Measurements from ENCODE around the gene CCDC186.
A peak's percentile ranks its signal among the peaks of the same experiment; 100 is the strongest.

Gene CCDC186

DNA sequence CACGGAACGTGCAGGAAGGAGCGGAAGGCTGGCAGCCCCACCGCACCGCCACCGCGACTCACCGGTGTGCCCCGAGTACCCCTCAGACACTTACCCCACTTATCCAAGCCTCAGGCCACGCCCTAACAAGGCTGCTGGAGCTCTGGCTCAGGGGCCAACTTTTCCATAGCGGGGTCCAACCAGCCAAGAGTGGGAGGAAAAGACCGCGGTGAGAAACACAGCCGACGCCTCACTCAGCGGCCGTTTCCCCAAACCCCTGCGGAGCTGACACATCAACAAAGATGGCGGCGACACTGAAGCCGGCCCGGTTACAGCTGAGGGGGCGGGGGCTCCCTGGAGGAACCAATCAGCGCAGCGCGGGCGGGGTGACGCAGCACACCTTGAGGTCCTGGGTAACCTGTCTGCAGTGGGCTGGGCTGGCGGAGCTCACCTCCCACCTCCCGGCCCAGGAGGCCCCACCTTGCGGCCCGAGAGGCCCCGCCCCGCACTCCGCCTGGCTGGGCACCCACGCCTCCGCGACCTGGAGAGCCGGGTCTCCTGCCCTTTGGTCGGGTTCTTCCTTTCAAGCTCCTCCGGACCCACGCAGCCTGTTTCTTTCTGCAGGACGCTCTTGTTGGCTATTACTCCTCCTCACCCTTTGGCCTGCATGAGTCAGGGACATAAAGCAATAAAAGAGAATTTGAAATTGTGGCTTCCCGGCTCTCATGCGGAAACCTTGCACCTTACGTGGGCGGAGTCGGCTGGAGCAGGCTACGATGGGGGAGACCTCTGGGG lies at the start of gene CCDC186:
Gene CCDC186 (minus strand): TSS at position 283 of the 774 bp plus-strand sequence. CDS start 10,935 bp downstream, outside the sequence.
- peak; percentile 92 to 96 for DNase-seq (ENCODE audit: low read depth in 2 of 2, low spot score in 1 of 2)

DNA sequence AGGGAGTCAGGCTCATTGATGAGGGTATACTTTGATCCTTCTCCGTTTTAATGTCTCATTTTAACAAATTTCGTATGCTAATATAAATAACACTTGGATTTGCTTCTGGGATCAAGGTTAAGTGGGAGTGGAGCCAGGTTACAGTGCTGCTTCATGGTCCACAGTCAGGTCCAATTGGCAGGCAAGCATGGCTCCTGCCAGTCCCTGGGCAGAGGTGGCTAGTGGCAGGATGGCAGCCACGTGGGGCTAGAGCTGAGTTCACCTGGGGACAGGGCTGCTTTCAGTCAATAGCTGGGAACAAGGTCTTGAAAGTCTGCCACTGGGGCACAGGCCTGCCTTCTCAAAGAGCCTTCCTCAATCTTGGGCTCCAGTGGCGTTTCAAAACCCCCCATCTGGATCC lies 49.1 kb upstream of the CCDC186 start:
- DNase-seq (ENCODE audit: low read depth in 2 of 2, low spot score in 1 of 2): no peak

DNA sequence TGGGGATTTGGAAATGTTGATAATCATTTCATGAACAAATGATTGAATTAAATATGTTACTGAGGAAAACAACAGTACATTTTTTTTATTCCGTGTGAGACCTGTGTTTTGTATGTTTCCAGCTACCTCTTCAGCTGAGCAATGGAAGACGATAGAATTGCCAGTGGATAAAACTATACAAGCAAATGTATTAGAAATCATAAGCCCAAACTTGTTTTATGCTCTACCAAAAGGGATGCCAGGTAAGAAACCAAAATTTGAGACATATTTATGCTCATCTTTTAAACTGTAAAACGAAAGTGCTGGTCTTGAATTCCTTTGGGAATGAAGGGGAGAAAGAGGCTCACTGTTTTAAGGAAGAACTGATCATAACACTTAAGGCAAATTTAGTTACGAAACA lies 47.2 kb upstream of the CCDC186 start:
- DNase-seq (ENCODE audit: low read depth in 2 of 2, low spot score in 1 of 2): no peak

DNA sequence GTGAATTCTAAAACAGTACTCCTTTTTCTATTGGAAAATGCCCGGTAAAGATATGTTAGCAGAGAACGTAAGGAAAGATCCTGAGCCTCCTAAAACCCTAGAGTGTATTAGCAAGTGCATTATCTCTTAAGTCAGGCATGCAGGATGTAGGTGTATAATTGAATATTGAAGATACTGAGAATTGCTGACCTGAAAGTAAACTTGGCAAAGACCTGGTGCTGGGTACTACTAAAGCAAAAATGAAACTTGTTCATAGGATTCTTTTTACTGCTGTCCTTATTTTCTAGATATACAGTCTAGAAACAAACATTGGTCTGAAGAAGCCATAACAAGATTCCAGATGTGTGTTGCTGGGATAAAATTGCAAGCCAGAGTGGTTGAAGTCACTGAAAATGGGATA lies 46.3 kb upstream of the CCDC186 start:
- DNase-seq (ENCODE audit: low read depth in 2 of 2, low spot score in 1 of 2): no peak

DNA sequence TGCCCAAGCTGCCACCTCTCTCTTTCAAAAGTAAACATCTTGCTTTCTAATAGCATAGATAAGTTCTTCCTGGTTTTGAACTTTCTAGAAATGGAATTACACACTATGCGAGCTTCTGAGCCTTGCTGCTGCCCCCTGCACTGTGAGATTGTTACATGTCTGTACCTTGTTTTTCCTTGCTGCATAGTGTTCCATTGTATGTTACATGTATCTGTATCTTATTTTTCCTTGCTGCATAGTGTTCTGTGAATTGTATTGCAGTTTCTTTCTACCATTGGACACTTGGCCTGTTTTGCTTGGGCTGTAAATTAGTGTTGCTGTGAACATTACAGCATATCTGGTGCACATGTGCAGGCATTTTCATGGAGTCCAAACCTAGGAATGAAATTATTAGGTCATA lies 41.0 kb upstream of the CCDC186 start:
- DNase-seq (ENCODE audit: low read depth in 2 of 2, low spot score in 1 of 2): no peak

DNA sequence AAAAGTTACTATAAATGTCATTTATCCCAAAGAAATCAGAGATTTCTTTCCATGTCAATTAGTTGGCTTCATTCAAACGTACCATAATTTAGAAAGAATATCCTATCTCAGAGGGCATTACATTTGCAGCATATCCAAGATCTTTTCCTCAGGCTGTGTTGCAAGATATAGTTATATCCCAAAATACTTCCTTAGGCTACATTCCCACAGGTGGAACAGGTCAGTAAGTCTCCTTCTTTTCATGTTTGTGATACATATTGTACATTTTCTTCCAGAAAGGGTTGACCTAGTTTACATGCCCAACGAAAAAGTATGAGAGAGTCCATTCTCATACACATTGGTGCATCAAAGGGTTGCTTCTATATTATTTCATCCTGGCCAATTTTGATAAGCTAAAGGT lies 38.1 kb upstream of the CCDC186 start:
- DNase-seq (ENCODE audit: low read depth in 2 of 2, low spot score in 1 of 2): no peak

DNA sequence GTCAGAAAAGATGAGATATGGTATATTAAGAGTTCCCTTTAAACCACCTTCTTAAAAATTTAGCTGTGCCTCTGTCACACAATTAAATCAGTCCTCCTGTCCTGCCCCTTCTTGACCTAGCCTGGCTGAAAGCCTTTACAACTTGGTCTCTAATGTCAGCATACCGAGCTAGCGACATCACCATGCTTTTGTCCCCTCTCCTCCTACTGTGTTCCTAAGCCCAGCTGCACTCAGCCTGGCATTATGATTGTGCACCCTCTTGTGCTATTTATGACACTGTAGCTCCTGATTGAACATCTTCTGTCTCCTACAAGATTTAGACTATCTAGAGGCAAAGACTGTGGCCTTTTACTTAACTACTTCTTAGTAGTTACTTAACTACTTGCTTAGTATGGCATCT lies 34.3 kb upstream of the CCDC186 start:
- DNase-seq (ENCODE audit: low read depth in 2 of 2, low spot score in 1 of 2): no peak

DNA sequence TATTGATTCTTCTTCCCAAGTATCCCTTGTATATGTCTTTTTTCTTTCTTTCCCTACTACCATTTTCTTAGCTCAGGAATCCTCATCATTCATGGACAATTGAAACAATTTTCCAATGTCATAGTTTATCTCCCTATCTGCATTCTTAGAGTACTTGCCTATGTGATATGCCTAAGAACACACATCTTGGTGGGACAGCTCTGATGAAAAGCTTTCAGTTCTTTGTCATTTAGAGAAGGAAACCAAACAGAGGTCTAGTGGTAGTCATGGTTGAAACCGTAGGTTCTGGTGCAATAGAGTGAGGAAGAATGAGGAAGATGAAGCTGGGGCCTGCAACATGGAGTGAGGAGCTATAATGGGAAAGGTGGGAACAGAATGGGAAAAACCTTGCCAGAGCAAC lies 33.3 kb upstream of the CCDC186 start:
- no peak for DNase-seq (ENCODE audit: low read depth in 2 of 2, low spot score in 1 of 2)

DNA sequence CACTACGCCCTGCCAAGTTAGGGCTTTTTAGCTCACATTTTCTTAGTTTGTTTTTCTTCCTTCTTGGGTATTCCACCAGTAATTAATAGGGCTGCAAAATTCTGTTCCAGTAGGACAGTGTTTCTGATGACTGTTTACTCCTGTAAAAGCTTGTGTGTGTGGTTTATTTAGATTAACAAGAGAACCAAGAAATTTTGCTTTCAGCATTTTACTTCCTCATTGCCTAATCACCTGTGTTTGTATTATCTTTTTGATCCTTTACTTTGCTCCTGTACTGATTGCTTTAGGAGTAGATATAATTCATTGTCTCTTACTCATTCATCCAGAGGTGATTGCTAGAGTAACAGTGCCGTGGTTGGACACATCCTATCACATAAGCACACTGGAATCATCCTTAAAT lies 32.9 kb upstream of the CCDC186 start:
- DNase-seq (ENCODE audit: low read depth in 2 of 2, low spot score in 1 of 2): no peak

DNA sequence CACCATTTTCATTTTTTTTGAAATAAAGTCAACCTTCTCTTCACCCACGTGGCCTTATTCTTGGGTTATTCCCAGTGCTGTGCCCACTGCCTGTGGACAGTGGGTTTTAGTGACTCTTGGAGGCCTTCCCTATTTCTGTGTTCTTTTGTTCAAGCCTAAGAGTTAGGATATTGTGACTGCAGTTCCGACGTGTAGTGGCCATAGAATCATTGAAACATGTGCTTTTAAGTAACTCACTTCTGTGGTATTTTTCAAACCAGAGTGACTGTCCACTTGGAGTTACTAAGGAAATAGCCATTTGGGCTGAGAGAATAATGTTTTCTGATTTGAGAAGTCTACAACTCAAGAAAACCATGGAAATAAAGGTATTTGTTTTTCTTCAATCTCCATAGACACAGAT lies 28.8 kb upstream of the CCDC186 start:
- no peak for DNase-seq (ENCODE audit: low read depth in 2 of 2, low spot score in 1 of 2)

DNA sequence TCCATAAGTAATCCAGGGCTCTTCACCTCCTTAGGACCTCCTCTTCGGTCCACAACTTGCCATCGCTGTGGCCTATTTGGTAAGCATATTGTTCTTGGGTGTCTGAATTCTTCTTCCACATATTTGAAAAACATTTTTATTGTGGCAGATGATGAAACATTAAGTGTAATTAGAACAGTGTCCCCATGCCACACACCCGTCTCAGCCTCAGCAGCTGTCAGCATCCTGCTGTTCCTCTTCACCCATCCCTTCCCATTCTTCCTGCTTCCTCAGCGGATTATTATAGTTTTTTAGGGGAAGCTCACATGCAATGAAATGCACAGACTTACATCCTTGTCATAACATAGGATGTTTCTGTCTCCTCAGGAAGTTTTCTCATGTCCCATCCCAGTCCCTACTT lies 25.2 kb upstream of the CCDC186 start:
- DNase-seq (ENCODE audit: low read depth in 2 of 2, low spot score in 1 of 2): no peak

DNA sequence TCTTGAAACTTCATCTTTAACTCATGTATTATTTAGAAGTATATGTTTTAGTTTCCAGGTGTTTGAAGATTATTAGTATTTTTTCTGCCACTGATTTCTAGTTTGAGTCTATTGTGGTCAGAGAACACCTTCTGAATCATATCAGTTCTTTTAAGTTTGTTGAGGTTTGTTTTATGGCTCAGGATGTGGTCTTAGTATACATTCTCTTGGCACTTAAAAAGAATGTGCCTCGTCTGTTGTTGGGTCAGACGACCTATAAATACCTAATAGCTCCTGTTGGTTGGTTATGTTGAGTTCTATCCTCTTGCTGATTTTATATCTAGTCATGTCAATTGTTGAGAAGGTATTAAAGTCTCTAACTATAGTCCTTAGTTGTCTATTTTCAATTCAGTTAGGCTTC lies 21.1 kb upstream of the CCDC186 start:
- no peak for DNase-seq (ENCODE audit: low read depth in 2 of 2, low spot score in 1 of 2)

DNA sequence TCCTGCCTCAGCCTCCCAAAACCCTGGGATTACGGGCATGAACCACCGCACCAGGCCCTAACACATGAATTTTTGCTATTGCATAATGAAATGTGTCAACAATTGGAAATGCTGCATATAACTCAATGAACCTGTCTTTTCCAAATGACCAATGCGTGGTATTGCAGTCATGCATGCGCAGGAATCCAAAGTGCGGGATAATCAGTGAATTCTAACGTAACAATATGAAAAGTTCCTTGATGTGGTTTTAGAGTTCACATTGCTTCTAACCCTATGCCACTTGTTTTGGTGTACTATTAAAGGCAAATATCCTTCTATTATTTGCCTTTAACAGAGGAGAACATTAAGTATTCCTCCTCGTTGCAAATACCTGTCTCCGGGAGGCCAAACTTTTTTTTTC lies 15.7 kb upstream of the CCDC186 start:
- DNase-seq (ENCODE audit: low read depth in 2 of 2, low spot score in 1 of 2): no peak

DNA sequence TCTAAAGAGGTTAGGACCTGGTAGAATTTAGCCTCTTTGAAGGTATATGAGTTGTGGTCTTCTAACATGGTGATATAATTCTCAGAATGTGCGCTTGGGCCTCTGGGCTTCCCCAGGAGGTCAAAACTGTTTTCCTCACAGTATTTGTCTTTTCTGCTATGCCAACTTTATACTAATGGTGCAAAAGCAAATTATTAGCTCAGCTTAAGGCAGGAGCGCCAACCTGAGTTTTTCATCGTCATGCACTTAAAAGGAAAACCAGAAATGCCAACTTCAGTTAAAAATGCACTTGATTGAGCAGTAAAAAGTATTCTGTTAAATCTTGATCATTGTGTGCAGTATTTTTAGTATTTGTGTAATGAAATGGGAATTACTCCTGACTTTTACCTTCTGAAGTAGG lies 14.9 kb upstream of the CCDC186 start:
- no peak for DNase-seq (ENCODE audit: low read depth in 2 of 2, low spot score in 1 of 2)

DNA sequence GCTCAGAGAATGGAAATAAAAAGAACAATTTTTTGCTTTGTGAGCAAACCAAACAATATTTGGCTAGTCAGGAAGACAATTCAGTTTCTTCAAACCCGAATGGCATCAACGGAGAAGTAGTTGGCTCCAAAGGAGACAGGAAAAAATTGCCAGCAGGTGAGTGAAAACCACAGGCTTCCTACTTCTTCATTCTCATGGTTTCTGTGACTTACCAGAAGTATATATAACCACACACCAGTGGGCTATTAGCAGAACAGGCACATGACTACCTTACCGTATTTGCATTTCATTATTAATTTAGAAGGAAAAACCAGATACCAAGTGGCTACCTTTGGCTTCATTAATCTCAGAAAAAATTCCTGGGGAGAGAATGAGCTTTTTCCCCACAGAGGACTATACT lies 14.0 kb upstream of the CCDC186 start:
- DNase-seq (ENCODE audit: low read depth in 2 of 2, low spot score in 1 of 2): no peak

DNA sequence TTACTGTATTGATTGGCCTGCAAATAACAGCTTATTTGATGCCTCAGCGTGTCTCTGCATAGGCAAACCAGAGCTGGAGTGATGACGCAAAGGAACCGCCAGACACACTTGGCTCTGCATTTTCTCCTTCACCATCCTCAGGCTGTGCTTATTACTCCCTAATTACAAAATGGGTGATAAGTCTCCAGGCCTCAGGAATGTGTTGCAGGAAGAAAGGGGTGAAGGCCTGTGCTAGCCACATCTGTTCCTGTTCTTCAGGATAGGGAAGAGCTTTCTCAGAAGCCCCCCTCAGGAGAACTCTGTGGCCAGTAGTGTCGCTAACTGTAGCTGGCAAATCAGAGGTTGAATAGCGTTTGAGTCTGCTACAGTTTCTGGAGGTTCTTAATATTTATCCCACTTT lies 10.3 kb upstream of the CCDC186 start:
- no peak for DNase-seq (ENCODE audit: low read depth in 2 of 2, low spot score in 1 of 2)

DNA sequence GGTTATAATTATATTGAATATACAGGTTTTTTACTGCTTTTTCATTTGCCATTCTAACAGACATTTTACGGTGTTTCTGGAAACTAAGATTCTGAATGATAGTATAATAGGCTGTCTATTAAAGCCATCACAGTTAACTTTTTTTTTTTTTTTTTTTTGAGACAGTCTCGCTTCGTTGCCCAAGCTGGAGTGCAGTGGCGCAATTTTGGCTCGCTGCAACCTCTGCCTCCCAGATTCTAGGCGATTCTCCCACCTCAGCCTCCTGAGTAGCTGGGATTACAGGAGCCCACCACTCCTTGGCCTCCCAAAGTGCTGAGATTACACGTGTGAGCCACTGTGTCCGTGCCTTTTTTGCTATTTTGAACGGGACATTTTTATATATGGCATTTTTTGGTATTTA lies 9.6 kb upstream of the CCDC186 start:
- DNase-seq (ENCODE audit: low read depth in 2 of 2, low spot score in 1 of 2): no peak

DNA sequence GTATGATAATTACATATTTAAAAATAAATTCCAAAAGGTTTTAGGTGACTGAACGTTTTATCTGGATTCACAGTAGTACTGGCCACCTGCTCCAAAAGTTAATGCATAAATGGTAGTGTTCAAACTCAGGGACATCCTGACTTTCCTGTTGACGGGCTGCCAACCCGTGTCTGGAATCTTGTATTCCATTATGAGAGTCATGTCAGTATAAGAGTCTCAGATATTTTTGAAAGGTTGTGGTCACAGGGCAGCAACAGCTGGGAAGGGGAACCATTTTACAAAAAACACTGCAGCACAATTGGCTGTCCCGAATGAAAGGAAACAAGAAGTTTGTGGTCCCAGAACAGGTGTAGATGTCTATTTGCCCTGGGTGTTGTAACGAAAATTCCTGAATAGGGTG lies 8.0 kb upstream of the CCDC186 start:
- DNase-seq (ENCODE audit: low read depth in 2 of 2, low spot score in 1 of 2): no peak

DNA sequence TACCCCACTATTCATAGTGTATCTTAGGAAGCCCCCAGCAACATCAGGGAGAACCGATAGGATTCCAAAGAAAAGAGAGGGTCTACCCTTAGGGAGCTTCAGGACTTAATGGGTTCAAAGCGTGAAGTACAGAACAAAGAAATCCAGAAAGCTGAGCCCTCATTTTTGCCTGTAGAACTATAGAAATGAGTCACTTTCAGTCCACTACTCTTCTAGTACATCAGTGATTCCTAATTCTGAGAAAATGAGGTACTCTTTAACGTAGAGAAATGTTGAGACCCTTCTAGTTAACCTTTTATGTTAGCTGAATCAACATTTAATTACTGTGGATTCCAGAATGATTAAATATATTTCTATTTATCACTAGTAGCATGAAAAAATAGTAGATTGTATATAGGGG lies 6.9 kb upstream of the CCDC186 start:
- DNase-seq (ENCODE audit: low read depth in 2 of 2, low spot score in 1 of 2): no peak

DNA sequence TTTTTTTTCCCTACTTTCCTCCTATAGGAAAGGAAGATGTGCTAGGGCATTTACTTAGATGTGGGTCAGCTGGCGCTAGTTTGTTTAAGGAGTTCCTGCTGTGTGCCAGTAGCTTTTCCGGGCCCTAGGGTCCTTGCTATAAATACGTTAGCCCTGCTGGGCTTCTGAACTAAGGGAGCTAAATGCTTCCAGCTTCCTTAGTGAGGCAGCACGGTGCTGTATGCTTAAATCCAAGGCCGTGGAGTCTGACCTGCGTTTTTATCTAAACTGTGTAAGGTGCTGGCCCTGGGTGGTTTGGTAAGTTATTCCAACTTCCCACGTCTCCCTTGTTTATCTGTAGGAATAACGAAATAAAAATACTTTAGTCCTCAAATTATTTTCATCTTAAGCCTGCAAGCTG lies 5.7 kb upstream of the CCDC186 start:
- no peak for DNase-seq (ENCODE audit: low read depth in 2 of 2, low spot score in 1 of 2)

DNA sequence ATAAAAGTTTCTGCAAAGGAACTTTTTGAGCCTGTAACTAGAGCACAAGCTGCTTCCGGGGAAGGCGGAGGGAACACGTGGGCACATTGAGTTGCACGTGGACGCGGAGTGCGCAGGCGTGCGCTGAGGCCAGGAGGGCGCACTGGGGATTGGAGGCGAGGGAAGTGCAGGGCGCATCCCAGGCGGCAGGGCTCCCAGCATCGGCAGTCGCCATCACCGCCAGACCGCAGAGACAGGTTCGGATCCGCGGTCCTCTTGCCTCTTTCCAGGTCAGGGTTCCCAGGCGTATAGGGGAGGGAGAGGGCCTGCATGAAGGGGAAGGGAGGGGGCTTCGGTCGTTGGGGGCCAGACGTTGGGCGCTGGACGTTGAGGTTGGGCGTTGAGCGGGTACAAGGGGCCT lies 5.1 kb upstream of the CCDC186 start, which contains the start of gene TDRD1:
Gene TDRD1 (plus strand): TSS at position 206 of the 400 bp plus-strand sequence. CDS start 8,479 bp downstream, outside the sequence.
- no peak for DNase-seq (ENCODE audit: low read depth in 2 of 2, low spot score in 1 of 2)

DNA sequence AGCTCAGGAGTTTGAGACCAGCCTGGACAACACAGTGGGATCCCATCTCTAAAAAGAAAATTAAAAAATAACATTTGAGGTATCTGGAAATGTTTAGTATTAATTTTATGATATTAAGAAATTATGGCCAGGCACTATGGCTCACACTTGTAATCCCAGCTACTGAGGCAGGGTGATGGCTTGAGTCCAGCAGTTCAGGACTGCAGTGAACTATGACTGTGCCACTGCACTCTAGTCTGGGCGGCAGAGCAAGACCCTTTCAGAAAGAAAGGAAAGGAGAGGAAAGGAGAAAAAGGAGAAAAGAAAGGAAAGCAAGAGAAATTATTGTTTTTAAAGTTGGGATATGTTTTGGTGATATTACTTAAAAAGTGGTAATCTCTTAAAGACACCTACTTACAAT lies 2.5 kb upstream of the CCDC186 start:
- DNase-seq (ENCODE audit: low read depth in 2 of 2, low spot score in 1 of 2): no peak

DNA sequence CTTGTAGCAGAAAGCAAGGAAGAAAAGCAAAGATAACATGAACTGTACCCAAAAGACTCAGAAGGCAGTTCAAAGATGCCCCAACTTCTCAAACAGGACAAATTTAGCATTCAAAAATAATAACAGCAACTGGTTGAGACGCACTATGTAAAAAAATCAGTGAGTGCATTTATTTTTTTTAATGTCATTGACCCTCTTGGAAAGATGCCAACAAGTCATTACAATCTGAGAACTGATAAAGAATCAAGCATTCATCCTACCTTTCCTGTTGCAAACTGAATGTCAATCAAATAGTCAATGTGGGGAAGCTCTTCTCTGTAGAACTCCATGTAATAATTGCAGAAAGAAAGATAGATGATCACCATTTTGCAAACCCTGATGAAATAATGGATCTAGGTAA lies 1.7 kb upstream of the CCDC186 start:
- DNase-seq (ENCODE audit: low read depth in 2 of 2, low spot score in 1 of 2): no peak
